NCI-H748 treated with DMSO at 0.1 percent for 48 hours (cell line): Measurements from ENCODE around the gene URGCP.
"Not testable (repeated sequence)": the region's sequence is repeated elsewhere in the genome, so short reads cannot be mapped to it uniquely, and the experiment has no call there.

Source experiments
- DNase-seq: peaks from one replicate; lab custom pipeline; 2025; lab: John Stamatoyannopoulos, UW

URGCP gene

GRCh38 chr7:43921423-43921822, 15.0 kb upstream of the URGCP start:
- no peak for DNase-seq

DNA sequence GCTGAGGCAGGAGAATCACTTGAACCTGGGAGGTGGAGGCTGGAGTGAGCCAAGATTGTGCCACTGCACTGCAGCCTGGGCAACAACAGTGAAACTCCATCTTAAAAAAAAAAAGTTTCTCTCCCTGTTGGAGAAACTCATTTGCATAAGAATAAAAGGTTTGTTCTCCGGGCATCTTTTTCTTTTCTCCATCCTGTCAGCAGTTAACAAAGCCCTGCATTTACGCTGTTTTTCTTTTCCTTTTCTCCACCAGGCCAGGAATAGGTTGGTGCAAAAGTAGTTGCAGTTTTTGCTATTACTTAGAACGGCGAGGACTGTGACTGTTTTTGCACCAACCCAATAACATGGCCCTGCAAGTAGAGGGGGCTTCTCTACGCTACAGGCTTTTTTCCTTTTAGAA, 9.5 kb upstream of the URGCP start:
- no peak for DNase-seq

GRCh38 chr7:43914795-43915194, 8.4 kb upstream of the URGCP start:
- no peak for DNase-seq

GRCh38 chr7:43905956-43906330, 453 bp downstream of the URGCP start:
- DNase-seq, result peak; percentile 4

DNA sequence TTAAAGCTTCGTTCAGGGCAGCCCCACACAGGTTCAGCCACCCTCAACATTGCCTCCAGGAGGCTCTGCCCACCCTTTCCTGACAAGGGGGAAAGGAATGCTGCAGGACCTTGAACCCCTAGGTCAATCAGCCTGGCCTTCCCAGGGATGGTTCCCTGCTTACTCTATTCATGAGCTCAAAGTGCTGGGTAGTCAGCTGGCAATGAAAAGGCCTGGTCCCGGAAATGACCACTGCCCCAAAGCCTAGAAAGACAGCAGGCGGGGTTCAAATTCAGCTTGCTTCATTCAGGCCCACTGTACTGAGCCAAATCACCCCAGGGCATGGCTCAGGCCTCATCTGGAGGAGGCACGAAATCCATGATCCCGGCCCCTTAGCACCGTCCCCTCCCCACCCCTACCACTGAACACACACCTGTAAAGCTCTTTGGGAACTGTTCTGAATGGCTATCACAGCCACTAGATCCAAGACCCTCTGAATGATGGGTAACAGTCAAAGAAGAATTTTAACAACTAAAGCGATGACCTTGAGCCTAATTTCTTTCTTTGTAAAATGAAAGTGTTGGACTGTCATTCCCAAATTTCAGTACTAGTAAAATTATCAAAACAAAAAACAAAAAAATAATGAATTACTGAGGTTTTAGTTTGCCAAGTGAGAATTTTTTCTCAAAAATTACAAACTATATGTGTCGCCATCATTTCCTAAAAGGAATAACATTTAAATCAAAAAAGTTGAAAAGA, 1.0 kb downstream of the URGCP start:
- DNase-seq, result no peak

DNA sequence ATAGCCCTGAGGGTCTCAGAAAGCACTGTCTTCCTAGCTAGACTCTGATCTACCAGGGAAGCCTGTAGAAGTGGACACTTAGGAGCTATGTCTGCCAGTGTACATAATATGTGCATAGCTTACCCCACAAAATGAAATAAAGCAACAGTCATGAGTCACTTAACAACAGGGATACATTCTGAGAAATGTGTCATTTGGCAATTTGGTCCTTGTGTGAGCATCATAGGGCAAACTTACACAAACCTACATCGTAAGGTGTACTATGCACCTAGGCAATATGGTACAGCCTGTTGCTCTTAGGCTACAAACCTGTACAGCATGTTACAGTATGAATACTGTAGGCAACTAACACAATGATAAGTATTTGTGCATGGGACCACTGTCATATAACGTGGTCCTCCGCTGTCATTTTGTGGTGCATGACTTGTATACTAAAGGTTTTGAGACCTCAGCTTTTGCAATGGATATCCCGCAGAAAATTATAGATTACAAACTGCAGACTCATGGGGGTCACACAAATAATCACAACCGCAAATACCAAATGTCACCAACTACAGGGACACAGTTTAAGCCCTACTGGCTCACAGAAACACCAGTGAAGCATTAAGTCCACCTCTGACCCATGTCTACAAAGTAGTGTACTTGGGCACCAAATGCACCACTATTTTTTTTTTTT, 1.7 kb downstream of the URGCP start:
- DNase-seq, result no peak

DNA sequence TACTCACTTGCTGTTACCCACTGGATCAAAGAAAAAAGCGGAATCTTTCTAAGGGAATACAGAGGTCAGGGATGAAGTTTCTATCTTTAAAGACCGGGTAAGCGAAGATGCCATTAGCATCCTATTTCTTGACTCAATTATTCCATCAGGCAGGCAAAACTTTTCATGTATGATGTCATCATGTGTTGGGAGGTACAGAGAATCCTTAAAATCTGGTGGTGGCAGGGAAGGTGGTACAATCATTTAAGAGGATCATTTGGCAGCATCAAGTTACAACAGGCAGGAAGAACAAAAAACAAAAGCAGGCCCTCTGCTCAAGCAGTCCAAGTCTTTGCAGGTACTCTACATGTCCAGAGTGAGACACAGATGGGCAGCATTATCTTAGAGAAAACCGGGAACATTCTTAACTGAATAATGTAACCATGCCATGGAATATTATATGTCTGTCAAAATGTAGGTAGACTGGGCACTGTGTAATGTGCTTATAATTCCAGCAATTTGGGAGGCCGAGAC, 3.8 kb downstream of the URGCP start:
- DNase-seq, result no peak

GRCh38 chr7:43898571-43898970, 7.8 kb downstream of the URGCP start:
- not testable (repeated sequence) for DNase-seq

GRCh38 chr7:43895847-43896415, 10.5 kb downstream of the URGCP start:
- no peak for DNase-seq

- no peak for DNase-seq
Observed at GRCh38 chr7:43891069-43891955, 15.1 kb downstream of the URGCP start.

- DNase-seq, result no peak
Observed at GRCh38 chr7:43890468-43890867, 15.9 kb downstream of the URGCP start.

GRCh38 chr7:43888993-43889945, 17.1 kb downstream of the URGCP start:
- DNase-seq, result no peak

GRCh38 chr7:43884617-43885016, 21.8 kb downstream of the URGCP start:
- no peak for DNase-seq

DNA sequence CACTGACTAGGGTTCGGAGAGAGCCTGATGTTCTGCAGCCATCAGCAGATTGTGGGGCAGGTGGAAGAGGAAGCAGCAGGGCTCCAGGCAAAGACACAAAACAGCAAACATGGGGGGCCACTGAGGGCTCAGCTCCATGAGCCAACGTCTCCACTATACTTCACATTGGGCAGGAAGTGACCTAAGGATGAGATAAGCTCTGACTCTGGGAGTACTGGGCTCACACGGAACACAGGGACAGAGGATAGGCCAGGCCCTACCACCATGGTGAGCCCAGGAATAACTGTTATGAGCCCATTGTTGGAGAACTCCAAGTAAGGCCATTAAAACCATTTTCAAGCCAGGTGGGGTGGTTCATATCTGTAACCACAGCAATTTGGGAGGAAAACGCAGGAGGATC, 22.2 kb downstream of the URGCP start:
- no peak for DNase-seq

GRCh38 chr7:43880596-43880995, 25.8 kb downstream of the URGCP start:
- DNase-seq, result no peak

DNA sequence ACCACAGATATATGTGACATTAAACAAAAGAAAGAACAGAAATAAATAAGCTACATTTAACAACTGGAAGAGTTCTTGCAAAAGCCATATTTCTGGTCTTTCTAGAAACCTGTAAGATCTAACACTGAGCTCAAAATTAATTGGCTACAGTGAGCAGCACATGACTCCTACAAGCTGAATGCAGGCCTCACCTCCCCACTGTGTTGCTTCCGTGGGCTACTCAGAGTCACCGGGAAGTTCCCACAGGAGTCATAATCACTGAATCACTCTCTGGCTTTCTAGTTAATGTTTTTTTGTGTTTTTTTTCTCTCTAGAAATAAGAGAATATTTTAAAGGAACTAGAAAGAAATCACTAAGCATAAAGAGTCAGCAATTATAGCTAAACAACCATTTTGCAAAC, 26.9 kb downstream of the URGCP start:
- no peak for DNase-seq

DNA sequence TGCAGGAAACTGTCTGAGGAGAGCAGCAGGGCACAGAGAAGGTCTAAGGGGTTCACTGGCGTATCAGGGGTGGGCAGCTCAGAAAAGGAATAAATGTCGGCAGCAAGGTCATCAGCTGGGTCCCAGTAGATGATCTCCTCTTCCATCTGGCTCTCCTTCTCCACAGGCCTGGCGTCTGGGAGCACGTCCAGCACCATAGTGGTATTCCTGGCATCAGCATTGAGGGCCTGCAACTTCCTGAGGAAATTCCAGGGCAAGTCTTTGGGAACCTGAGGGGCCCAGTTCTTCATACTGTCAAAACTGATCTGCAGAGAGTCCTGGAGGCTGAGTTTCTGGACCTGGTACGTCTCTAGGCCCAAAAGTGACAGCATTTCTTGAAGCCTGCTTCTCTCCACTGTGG, 27.5 kb downstream of the URGCP start:
- DNase-seq, result no peak

GRCh38 chr7:43877968-43878864, 28.2 kb downstream of the URGCP start:
- DNase-seq, result no peak

GRCh38 chr7:43876976-43877745, 29.2 kb downstream of the URGCP start:
- no peak for DNase-seq
